Nephron (organoid): Measurements from ENCODE around the gene NAA10.

Source experiments
- H3K27ac Mint-ChIP-seq, 3 experiments: 2 replicates each; pipeline ENCODE4 v1.8.0; 2020; ENCODE audit warnings: mixed read lengths in 3 of 3, mild to moderate bottlenecking in 2 of 3, moderate library complexity in 1 of 3
- H3K27me3 Mint-ChIP-seq: 2 replicates; pipeline ENCODE4 v1.8.0; 2021; ENCODE audit warnings: low read depth, mild to moderate bottlenecking, moderate library complexity, mixed read lengths
- H3K36me3 Mint-ChIP-seq: 2 replicates; pipeline ENCODE4 v1.8.0; 2020; ENCODE audit warnings: low read depth, mixed read lengths
- H3K4me1 Mint-ChIP-seq: 2 replicates; pipeline ENCODE4 v1.8.0; 2020; ENCODE audit warnings: mixed read lengths
- H3K4me3 Mint-ChIP-seq, 3 experiments: 2 replicates each; pipeline ENCODE4 v1.8.0; 2020; ENCODE audit warnings: mild to moderate bottlenecking in 3 of 3, mixed read lengths in 3 of 3, moderate library complexity in 2 of 3
- H3K9me3 Mint-ChIP-seq: 2 replicates; pipeline ENCODE4 v1.8.0; 2020; ENCODE audit warnings: mixed read lengths
- CTCF ChIP-seq, 3 experiments: fragments of 200-600 bp; sonication (generic); IDR thresholded peaks; one replicate each; pipeline ENCODE4 v1.5.0; 2021; ENCODE audit warnings: antibody characterized with exemption in 3 of 3; ENCODE audit not compliant: unreplicated experiment in 3 of 3

Gene NAA10

GRCh38 chrX:153927672-153927921 is 7.2 kb downstream of the NAA10 start:
- peaks cover 3% of the 10 kb centered on the region for H3K27me3 Mint-ChIP-seq
- H3K27ac Mint-ChIP-seq, result peak overlapping the region; percentile 83 to 97 (median 97)
- TF ChIP-seq CTCF (IDR thresholded peaks at IDR 0.05; ENCODE audit: unreplicated experiment in 3 of 3), result no peak
- H3K4me3 Mint-ChIP-seq, result peak overlapping the region; percentile 83 to 90 (median 90)
- H3K4me1 Mint-ChIP-seq, result peaks cover 17% of the 10 kb centered on the region
- peaks cover 15% of the 10 kb centered on the region for H3K36me3 Mint-ChIP-seq
- H3K9me3 Mint-ChIP-seq, result peaks cover 8% of the 10 kb centered on the region

- peak overlapping the region; percentile 83 to 97 (median 97) for H3K27ac Mint-ChIP-seq
- peaks cover 20% of the 10 kb centered on the region for H3K4me1 Mint-ChIP-seq
- no peak for TF ChIP-seq CTCF (IDR thresholded peaks at IDR 0.05; ENCODE audit: unreplicated experiment in 3 of 3)
- H3K9me3 Mint-ChIP-seq, result peaks cover 8% of the 10 kb centered on the region
- H3K4me3 Mint-ChIP-seq, result peak overlapping the region; percentile 83 to 90 (median 90)
- peaks cover 15% of the 10 kb centered on the region for H3K36me3 Mint-ChIP-seq
- peaks cover 3% of the 10 kb centered on the region for H3K27me3 Mint-ChIP-seq
Observed at GRCh38 chrX:153926858-153927671, 7.8 kb downstream of the NAA10 start.

- Mint-ChIP-seq H3K36me3 (peaks cover 11% of the 10 kb centered on the region), H3K4me1 (peaks cover 20% of the 10 kb centered on the region), H3K27ac (peak overlapping the region; percentile 83 to 97 (median 97)), H3K9me3 (peaks cover 6% of the 10 kb centered on the region), H3K27me3 (peaks cover 3% of the 10 kb centered on the region), H3K4me3 (peak overlapping the region; percentile 83 to 90 (median 90))
- no peak for TF ChIP-seq CTCF (IDR thresholded peaks at IDR 0.05; ENCODE audit: unreplicated experiment in 3 of 3)
Observed at GRCh38 chrX:153926552-153926857, 8.3 kb downstream of the NAA10 start.

GRCh38 chrX:153925739-153926551 is 8.9 kb downstream of the NAA10 start, which contains the start of gene ARHGAP4:
Gene ARHGAP4 (minus strand): TSS chrX:153926264. CDS start chrX:153926202, 62 bp downstream.
- peaks cover 3% of the 10 kb centered on the region for H3K27me3 Mint-ChIP-seq
- H3K9me3 Mint-ChIP-seq, result peaks cover 3% of the 10 kb centered on the region

GRCh38 chrX:153925387-153925738 is 9.5 kb downstream of the NAA10 start:
- no peak for TF ChIP-seq CTCF (IDR thresholded peaks at IDR 0.05; ENCODE audit: unreplicated experiment in 3 of 3)
- Mint-ChIP-seq H3K4me1 (peaks cover 20% of the 10 kb centered on the region), H3K27ac (peak overlapping the region; percentile 87 to 90 (median 89)), H3K27me3 (peaks cover 3% of the 10 kb centered on the region), H3K9me3 (peaks cover 3% of the 10 kb centered on the region), H3K36me3 (peaks cover 8% of the 10 kb centered on the region), H3K4me3 (peak overlapping the region; percentile 56 to 81 (median 76))

More at GRCh38 chrX:153925739-153926551, 8.9 kb downstream of the NAA10 start, which contains the start of gene ARHGAP4:
- no peak for TF ChIP-seq CTCF (IDR thresholded peaks at IDR 0.05; ENCODE audit: unreplicated experiment in 3 of 3)
- Mint-ChIP-seq H3K4me3 (peak within 1 kb of the TSS; percentile 83 to 90 (median 90)), H3K4me1 (peaks cover 20% of the 10 kb centered on the region), H3K27ac (peak within 1 kb of the TSS; percentile 90 to 97 (median 97)), H3K36me3 (peaks cover 8% of the 10 kb centered on the region)
